Ascending aorta (tissue), 2 donors: ENCODE measurements around the gene NAA38. TPM values are rescaled to one million over a fixed set of nuclear protein-coding genes. Genes with fewer than 3 reads are reported as not detected.

ENCODE experiments used
- DNase-seq, 2 donors: peaks; one replicate each; pipeline ENCODE4 v3.0.0-alpha.2; 2019; ENCODE audit warnings: low spot score in 2 of 2
- H3K27ac ChIP-seq, 2 donors: fragments of 200-600 bp; sonication (generic); one replicate each; pipeline ENCODE4 v1.5.1; 2016 to 2017; ENCODE audit warnings: mild to moderate bottlenecking in 1 of 2
- H3K27me3 ChIP-seq: fragments of 200-600 bp; sonication (generic); one replicate; pipeline ENCODE4 v1.5.1; 2017
- H3K36me3 ChIP-seq, 2 donors: fragments of 200-600 bp; sonication (generic); one replicate each; pipeline ENCODE4 v1.5.1; 2016
- H3K4me1 ChIP-seq, 2 donors: fragments of 200-600 bp; sonication (generic); one replicate each; pipeline ENCODE4 v1.5.1; 2016 to 2017; ENCODE audit warnings: mild to moderate bottlenecking in 1 of 2
- H3K4me3 ChIP-seq, 2 donors: fragments of 200-600 bp; sonication (generic); one replicate each; pipeline ENCODE4 v1.5.1; 2016 to 2017; ENCODE audit warnings: mild to moderate bottlenecking in 1 of 2
- H3K9me3 ChIP-seq, 2 donors: fragments of 200-600 bp; sonication (generic); one replicate each; pipeline ENCODE4 v1.5.1; 2016
- intact Hi-C: fragments of 100-400 bp; cut with DNase I; formaldehyde crosslinking; loops from one replicate; pipeline ENCODE4 v1.15.1; 2023
- total RNA-seq: library from RNA; depleted of rRNA; stranded (reverse); fragments of >200 nt; gene quantifications from one replicate; pipeline ENCODE4 v1.1.0, GENCODE V29; 2016
- TF ChIP-seq, protein P1 (sequence below), 3 experiments: fragments of 200-600 bp in 2 of 3; fragments of 450-650 bp in 1 of 3; sonication (generic) in 2 of 3; IDR thresholded peaks; one replicate each; pipeline ENCODE4 v1.5.1; 2016 to 2019; ENCODE audit warnings: antibody characterized with exemption in 3 of 3, mild to moderate bottlenecking in 1 of 3, moderate library complexity in 1 of 3

NAA38 gene
- total RNA-seq, 1 donor from 2014 or later: 59.0 TPM

DNA sequence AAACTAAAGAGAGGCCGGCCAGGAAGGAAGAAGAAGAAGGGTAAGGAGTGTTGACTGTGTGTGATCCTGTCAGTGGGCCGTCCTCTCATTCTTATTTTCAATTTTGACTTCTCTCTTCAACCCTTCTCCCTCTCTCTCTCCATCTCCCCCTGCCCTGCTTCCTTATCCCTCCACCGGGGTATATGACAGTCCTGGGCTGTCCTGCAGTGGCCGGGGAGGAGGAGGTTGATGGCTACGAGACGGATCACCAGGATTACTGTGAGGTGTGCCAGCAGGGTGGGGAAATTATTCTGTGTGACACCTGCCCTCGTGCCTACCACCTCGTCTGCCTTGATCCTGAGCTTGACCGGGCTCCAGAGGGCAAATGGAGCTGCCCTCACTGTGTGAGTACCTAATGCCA is 36.9 kb upstream of the NAA38 start:
- peaks cover 59 to 74% of the 10 kb centered on the region in 2 donors for H3K36me3 ChIP-seq
- intact Hi-C loops: no loop called here
- TF ChIP-seq, protein P1, sequence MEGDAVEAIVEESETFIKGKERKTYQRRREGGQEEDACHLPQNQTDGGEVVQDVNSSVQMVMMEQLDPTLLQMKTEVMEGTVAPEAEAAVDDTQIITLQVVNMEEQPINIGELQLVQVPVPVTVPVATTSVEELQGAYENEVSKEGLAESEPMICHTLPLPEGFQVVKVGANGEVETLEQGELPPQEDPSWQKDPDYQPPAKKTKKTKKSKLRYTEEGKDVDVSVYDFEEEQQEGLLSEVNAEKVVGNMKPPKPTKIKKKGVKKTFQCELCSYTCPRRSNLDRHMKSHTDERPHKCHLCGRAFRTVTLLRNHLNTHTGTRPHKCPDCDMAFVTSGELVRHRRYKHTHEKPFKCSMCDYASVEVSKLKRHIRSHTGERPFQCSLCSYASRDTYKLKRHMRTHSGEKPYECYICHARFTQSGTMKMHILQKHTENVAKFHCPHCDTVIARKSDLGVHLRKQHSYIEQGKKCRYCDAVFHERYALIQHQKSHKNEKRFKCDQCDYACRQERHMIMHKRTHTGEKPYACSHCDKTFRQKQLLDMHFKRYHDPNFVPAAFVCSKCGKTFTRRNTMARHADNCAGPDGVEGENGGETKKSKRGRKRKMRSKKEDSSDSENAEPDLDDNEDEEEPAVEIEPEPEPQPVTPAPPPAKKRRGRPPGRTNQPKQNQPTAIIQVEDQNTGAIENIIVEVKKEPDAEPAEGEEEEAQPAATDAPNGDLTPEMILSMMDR (IDR thresholded peaks at IDR 0.05): no peak

DNA sequence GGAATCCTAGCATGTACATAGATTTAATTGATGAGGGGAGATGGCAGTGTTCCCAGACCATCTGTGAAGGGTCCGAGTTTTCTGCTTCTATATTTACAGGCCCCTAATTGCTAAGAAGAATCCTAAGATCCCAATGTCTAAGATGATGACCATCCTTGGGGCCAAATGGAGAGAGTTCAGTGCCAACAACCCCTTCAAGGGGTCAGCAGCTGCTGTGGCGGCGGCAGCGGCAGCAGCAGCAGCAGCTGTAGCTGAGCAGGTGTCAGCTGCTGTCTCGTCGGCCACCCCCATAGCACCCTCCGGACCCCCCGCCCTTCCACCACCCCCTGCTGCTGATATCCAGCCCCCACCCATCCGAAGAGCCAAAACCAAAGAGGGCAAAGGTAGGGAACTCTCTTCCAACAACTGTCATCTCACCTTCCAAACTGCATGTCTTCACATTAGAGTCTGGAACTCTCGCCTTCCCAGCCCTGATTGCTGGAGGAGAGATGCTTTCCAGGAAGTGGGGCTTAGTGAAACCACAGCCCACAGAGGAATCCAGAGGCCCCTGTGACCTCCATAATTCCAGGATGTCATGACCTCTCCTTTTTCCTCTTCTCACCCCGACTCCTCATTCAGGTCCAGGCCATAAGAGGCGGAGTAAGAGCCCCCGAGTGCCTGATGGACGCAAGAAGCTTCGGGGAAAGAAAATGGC is 36.0 kb upstream of the NAA38 start:
- TF ChIP-seq, protein P1 (IDR thresholded peaks at IDR 0.05): no peak
- intact Hi-C loops: no loop called here
- H3K27me3 ChIP-seq: no peaks in the 10 kb centered on the region
- H3K27ac ChIP-seq: no peak overlapping the region
- H3K36me3 ChIP-seq: peaks cover 50 to 65% of the 10 kb centered on the region in 2 donors
- no peak for DNase-seq
- H3K9me3 ChIP-seq: no peaks in the 10 kb centered on the region
- H3K4me1 ChIP-seq: peaks cover 14 to 17% of the 10 kb centered on the region in 2 donors
- H3K4me3 ChIP-seq: no peak overlapping the region

More for the DNA sequence above, 36.9 kb upstream of the NAA38 start:
- H3K27ac ChIP-seq: no peak overlapping the region
- no peaks in the 10 kb centered on the region for H3K27me3 ChIP-seq
- H3K4me1 ChIP-seq: peaks cover 6 to 8% of the 10 kb centered on the region in 2 donors
- no peaks in the 10 kb centered on the region for H3K9me3 ChIP-seq
- no peak overlapping the region for H3K4me3 ChIP-seq
- DNase-seq: no peak

DNA sequence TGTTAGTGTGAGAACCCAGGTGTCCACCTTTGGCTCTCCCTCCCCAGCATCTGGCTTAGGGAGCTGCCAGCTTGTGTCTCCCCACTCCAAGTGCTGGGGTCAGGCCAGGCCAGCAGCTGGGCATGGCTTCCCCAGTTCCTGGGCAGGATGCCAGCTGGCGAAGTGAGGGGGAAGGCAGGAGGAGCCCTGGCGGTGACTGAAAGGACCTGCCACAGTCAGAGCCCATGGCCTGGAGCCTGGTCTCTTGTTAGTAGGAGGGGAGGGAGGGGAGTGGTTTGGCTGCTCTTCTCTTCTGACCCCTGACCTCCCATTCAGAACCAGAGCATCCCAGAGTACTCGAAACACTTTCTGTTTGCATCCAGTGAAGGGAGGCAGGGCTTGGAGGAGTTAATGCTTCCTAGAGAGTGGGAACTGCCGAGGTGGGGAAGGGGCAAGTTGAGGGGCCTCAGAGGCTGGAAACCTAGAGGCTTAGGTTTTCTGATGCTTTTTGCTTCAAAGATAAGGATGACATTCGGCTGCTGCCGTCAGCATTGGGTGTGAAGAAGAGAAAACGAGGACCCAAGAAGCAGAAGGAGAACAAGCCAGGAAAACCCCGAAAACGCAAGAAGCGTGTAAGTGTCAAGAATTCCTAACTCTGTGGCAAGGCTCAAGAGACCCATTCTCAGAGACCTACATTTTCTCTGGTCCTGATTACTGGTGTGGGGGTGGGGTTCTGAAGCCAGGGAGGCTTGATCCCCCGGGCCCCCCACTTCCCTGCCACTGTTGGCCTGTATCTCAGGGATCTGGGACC is 32.0 kb upstream of the NAA38 start:
- peak overlapping the region; percentile 90 to 91 for H3K27ac ChIP-seq
- peak; percentile 92 to 97 for DNase-seq
- H3K4me3 ChIP-seq: peak overlapping the region in 1 of 2 donors; percentile 95
- no peaks in the 10 kb centered on the region for H3K9me3 ChIP-seq
- H3K4me1 ChIP-seq: peaks cover 19 to 24% of the 10 kb centered on the region in 2 donors
- intact Hi-C loops: loop anchor here (2.0 kb wide), 2 partner anchors 25 to 27 kb away; no protein-coding TSS in a partner anchor
- peaks cover 20 to 30% of the 10 kb centered on the region in 2 donors for H3K36me3 ChIP-seq
- TF ChIP-seq, protein P1 (IDR thresholded peaks at IDR 0.05): peak; percentile 46 to 53 (median 49)
- no peaks in the 10 kb centered on the region for H3K27me3 ChIP-seq

DNA sequence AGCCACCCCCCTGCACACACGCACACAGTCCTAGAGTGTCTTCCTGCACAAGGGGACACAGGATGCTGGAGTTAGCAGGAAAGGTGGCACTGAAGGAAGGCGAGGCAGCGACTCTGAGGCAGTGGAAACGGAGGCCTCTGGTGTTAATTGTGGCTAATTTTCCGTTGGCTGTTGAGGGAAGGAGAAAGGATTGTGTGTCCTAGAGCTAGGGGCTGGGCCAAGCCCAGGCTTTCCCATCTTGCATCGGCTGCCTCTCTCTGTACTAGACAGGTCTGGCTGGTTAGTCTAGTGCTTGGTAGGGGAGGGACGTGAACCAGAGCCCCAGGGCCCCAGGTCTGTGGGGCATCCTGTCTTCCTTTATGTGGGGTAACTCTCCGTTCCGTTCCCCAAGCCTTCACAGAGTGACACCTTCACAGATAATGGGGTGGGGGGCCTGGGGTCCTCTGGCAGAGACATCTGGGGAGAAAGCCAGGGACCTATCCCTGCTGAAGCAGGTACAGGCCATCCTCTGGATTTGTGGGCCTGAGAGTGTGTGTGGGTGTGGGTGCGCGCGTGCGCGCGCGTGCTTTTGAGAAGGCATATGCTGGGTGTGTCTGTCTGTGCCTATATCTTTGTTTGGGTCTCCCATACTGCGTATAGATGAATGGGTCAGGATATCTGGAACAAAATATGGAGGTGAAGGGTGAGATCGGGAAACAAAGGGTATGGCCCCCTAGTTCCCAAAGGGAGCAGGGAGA is 31.0 kb upstream of the NAA38 start, which contains the start of gene CHD3:
CHD3 (plus strand) TSS at position 606 of the 737 bp plus-strand sequence. CDS start 212 bp downstream, outside the sequence.
- intact Hi-C loops: loop anchor here (2.0 kb wide), 2 partner anchors 26 kb away; no protein-coding TSS in a partner anchor
- Histone ChIP-seq H3K27ac (peak within 1 kb of the TSS; percentile 90 to 91), H3K36me3 (peaks cover 10 to 20% of the 10 kb centered on the region in 2 donors), H3K27me3 (no peaks in the 10 kb centered on the region), H3K9me3 (no peaks in the 10 kb centered on the region), H3K4me1 (peaks cover 19 to 28% of the 10 kb centered on the region in 2 donors), H3K4me3 (peak within 1 kb of the TSS; percentile 77 to 95)
- TF ChIP-seq, protein P1 (IDR thresholded peaks at IDR 0.05): no peak
- no peak for DNase-seq
